Testis (tissue), 5 donors: Measurements from ENCODE around the gene ALKBH5. TPM values are rescaled to one million over a fixed set of nuclear protein-coding genes. Genes with fewer than 3 reads are reported as not detected.
A peak's percentile ranks its signal among the peaks of the same experiment; 100 is the strongest.

Source experiments
- DNase-seq: peaks from one replicate; pipeline ENCODE4 v3.0.0-alpha.2; 2019
- H3K27ac ChIP-seq, 2 donors: fragments of 200-600 bp; sonication (generic); one replicate each; pipeline ENCODE4 v1.5.1; 2019
- H3K27me3 ChIP-seq: fragments of 200-600 bp; sonication (generic); one replicate; pipeline ENCODE4 v1.5.1; 2019
- H3K36me3 ChIP-seq: fragments of 200-600 bp; sonication (generic); one replicate; pipeline ENCODE4 v1.5.1; 2017; ENCODE audit warnings: low read depth; ENCODE audit errors: missing control alignments
- H3K4me1 ChIP-seq: fragments of 200-600 bp; sonication (generic); one replicate; pipeline ENCODE4 v1.5.1; 2019
- H3K4me3 ChIP-seq, 2 donors: fragments of 200-600 bp; sonication (generic); one replicate each; pipeline ENCODE4 v1.5.1; 2017 to 2019
- H3K9me3 ChIP-seq: fragments of 200-600 bp; sonication (generic); one replicate; pipeline ENCODE4 v1.5.1; 2017
- POLR2A ChIP-seq: fragments of 450-650 bp; IDR thresholded peaks from one replicate; pipeline ENCODE4 v1.6.1; 2017; ENCODE audit warnings: antibody characterized with exemption, mild to moderate bottlenecking, moderate library complexity
- WGBS, 2 donors: methylation state at CpG; one replicate each; pipeline ENCODE4 v1.1.5; 2018; 5-methylcytosine and 5-hydroxymethylcytosine counted together
- intact Hi-C: fragments of 100-400 bp; cut with DNase I; formaldehyde crosslinking; loops from one replicate; pipeline ENCODE4 v1.15.1; 2023; ENCODE audit warnings: low total_unique reads
- long read RNA-seq, 2 donors: transcript quantifications; one replicate each; lab custom pipeline, GENCODE V29; 2026
- polyA plus RNA-seq: library from polyadenylated mRNA; stranded (reverse); fragments of 350-450 nt; fragmentation: Illumina TruSeq; extraction: RNeasy Lipid Tissue Mini Kit (QIAGEN cat#74804); gene quantifications from one replicate; pipeline ENCODE4 v1.2.3, GENCODE V29; 2014; ENCODE audit warnings: low read depth, low replicate concordance; ENCODE audit not compliant: insufficient read depth
- total RNA-seq, 2 donors: library from RNA; depleted of rRNA; stranded (reverse); fragments of >200 nt; gene quantifications; one replicate each; pipeline ENCODE4 v1.2.3, GENCODE V29; 2016
- TF ChIP-seq, protein P1 (sequence below), 3 experiments: fragments of 450-650 bp in 2 of 3; fragments of 200-600 bp in 1 of 3; sonication (generic) in 1 of 3; IDR thresholded peaks; one replicate each; pipeline ENCODE4 v1.5.1; 2016 to 2019; ENCODE audit warnings: antibody characterized with exemption in 3 of 3, mild to moderate bottlenecking in 2 of 3, moderate library complexity in 1 of 3

ALKBH5 gene
- 100 to 1,000 TPM; 213 to 253 TPM for total RNA-seq
- polyA plus RNA-seq: 172 TPM
- long read RNA-seq, donor 1, transcript ALKBH5-201 (4 exons, 2,748 nt): major isoform, 28 of 111 reads
- long read RNA-seq, donor 1, partial matches to known transcripts: 83 of 111 reads
- long read RNA-seq, donor 1, other reads (novel, unspliced or antisense): 0 of 111 reads
- long read RNA-seq, donor 2, transcript ALKBH5-201 (4 exons, 2,748 nt): major isoform, 17 of 26 reads
- long read RNA-seq, donor 2, partial matches to known transcripts: 7 of 26 reads
- long read RNA-seq, donor 2, other reads (novel, unspliced or antisense): 0 of 26 reads

DNA sequence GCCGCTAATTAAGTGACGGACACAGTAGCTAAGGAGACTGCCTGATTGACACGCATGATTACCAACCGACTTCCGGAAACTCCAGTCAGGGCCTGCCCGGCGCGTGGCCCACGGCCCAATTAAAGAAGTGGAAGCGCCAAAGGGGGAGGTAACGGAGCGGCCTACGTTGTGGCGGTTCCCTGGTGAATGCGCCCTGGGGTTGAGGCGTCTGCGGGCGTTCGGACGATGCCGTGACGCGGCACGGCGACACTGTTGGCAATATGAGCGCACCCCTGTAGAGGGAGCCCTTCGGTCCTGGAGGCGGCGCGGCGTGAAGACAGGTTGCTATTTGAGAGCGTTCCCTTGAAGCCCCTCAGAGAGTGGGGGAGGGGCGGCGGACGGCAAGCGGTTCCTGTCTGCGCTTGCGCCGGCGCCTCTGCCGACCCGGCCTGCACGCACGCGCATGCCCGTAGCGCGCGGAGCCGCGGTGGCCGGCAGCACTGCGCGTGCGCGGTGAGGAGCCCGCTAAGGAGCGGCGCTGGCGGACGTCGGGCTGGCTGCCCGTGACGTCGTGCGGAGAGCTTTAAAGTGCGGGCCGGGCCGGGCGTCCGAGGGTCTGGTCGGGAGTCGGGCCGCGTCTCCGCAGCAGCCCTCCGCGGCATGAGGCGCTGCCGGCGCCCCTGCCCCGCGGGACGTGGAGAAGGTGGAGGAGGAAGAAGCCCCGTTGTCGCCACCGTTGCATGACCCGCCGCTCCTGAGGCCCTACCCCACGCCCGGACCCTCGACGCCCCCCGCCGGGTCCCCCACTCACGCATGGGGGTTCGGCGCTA is at the start of gene ALKBH5:
ALKBH5 (plus strand) TSS at position 495 of the 809 bp plus-strand sequence. CDS start 416 bp downstream, outside the sequence.
- peak; percentile 99 for DNase-seq
- intact Hi-C loops: no loop called here
- peaks cover 37% of the 10 kb centered on the region for H3K4me1 ChIP-seq

DNA sequence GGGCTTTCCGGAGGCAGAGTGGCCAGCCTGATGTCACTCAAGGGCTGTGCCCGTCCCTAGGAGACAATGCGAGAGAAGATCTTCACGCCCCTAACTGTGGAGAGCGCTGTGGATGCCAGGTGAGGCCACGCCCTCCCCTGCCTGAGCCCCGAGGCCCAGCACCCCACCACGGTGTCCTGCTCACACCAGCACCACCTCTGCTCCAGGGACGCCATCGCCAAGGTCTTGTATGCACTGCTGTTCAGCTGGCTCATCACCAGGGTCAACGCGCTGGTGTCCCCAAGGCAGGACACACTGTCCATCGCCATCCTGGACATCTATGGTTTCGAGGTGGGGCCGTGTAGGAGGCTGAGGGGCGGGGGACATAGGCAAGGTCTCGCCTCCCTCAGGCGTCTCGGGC is 47.3 kb upstream of the ALKBH5 start:
- no peak for DNase-seq
- no peak overlapping the region for H3K27ac ChIP-seq
- H3K36me3 ChIP-seq: no peaks in the 10 kb centered on the region
- H3K9me3 ChIP-seq: no peaks in the 10 kb centered on the region
- no peaks in the 10 kb centered on the region for H3K27me3 ChIP-seq
- H3K4me3 ChIP-seq: no peak overlapping the region
- H3K4me1 ChIP-seq: peaks cover 10% of the 10 kb centered on the region
- intact Hi-C loops: no loop called here
- WGBS, 2 donors: 88 to 93% methylated on average over 16 to 18 of the region's 19 CpGs
- TF ChIP-seq POLR2A: no peak
- TF ChIP-seq, protein P1, sequence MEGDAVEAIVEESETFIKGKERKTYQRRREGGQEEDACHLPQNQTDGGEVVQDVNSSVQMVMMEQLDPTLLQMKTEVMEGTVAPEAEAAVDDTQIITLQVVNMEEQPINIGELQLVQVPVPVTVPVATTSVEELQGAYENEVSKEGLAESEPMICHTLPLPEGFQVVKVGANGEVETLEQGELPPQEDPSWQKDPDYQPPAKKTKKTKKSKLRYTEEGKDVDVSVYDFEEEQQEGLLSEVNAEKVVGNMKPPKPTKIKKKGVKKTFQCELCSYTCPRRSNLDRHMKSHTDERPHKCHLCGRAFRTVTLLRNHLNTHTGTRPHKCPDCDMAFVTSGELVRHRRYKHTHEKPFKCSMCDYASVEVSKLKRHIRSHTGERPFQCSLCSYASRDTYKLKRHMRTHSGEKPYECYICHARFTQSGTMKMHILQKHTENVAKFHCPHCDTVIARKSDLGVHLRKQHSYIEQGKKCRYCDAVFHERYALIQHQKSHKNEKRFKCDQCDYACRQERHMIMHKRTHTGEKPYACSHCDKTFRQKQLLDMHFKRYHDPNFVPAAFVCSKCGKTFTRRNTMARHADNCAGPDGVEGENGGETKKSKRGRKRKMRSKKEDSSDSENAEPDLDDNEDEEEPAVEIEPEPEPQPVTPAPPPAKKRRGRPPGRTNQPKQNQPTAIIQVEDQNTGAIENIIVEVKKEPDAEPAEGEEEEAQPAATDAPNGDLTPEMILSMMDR (IDR thresholded peaks at IDR 0.05): no peak

More for the DNA sequence above, at the start of gene ALKBH5:
- Histone ChIP-seq H3K9me3 (no peaks in the 10 kb centered on the region), H3K27me3 (no peaks in the 10 kb centered on the region), H3K36me3 (no peaks in the 10 kb centered on the region), H3K27ac (peak within 1 kb of the TSS; percentile 98 to 99), H3K4me3 (peak within 1 kb of the TSS; percentile 90 to 94)
- peak; percentile 72 for TF ChIP-seq POLR2A
- TF ChIP-seq, protein P1 (IDR thresholded peaks at IDR 0.05): peak in 2 of 3 experiments; percentile 16 to 31
- 1% methylated on average over 26 to 56 of the region's 98 CpGs for WGBS, 2 donors

DNA sequence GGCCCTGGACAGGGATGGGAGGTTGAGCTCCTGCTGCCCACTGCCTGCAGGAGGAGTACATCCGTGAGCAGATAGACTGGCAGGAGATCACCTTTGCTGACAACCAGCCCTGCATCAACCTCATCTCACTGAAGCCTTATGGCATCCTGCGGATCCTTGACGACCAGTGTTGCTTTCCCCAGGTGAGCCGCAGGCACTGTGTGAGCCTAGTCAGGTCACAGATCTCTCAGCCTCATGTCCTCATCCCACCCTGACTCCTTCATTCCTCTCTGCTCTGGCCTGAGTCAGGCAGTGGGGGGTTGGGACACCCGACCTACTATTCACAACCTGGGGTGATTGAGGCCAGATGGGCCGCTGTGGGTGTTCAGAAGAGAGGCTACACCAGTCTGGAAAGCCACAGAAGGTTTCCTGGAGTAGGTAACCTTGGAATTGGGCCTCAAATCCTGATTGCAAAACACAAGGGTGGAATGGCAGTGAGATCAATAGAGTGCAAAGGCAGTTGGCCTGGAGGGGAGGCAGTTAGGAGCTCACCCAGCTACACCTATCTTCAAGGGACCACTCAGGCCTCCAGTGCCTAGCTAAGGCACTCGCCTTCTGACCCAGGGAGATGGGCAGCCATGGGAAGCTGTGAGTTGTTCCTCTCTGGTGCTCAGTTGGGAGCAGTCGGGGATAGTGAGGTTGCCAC is 45.4 kb upstream of the ALKBH5 start:
- Histone ChIP-seq H3K27me3 (no peaks in the 10 kb centered on the region), H3K27ac (no peak overlapping the region), H3K4me3 (no peak overlapping the region), H3K9me3 (no peaks in the 10 kb centered on the region), H3K4me1 (peaks cover 10% of the 10 kb centered on the region), H3K36me3 (no peaks in the 10 kb centered on the region)
- no peak for DNase-seq
- intact Hi-C loops: no loop called here
- no peak for TF ChIP-seq POLR2A
- TF ChIP-seq, protein P1 (IDR thresholded peaks at IDR 0.05): no peak
- WGBS, 2 donors: 81 to 87% methylated on average over 3 to 8 of the region's 8 CpGs

DNA sequence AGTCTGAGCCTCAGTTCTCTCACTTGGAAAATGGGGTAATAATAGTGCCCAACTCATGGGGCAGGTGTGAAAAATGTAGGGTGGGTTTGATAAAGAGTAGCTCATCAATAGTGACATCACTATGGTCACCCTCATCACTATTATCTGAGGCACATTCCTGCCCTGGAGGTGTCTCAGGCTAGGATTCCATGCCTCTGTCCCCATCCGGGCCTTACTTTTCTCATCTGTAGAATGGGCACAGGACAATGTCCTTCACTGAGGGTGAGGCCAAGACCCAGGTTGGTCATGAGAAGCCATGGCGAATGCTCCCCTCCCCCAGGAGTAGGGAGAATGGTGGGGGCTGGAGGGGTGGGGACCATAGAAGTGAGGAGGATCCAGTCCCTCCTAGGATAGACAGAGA is 44.5 kb upstream of the ALKBH5 start:
- Histone ChIP-seq H3K4me3 (no peak overlapping the region), H3K27me3 (no peaks in the 10 kb centered on the region), H3K27ac (no peak overlapping the region), H3K9me3 (no peaks in the 10 kb centered on the region), H3K4me1 (peaks cover 10% of the 10 kb centered on the region), H3K36me3 (no peaks in the 10 kb centered on the region)
- 88 to 100% methylated on average over 2 of the region's 2 CpGs for whole genome bisulfite sequencing, 2 donors
- DNase-seq: no peak
- no peak for TF ChIP-seq POLR2A
- TF ChIP-seq, protein P1 (IDR thresholded peaks at IDR 0.05): no peak
- intact Hi-C loops: no loop called here
